ENCODE results near the gene MTCL1.

Gene MTCL1

DNA sequence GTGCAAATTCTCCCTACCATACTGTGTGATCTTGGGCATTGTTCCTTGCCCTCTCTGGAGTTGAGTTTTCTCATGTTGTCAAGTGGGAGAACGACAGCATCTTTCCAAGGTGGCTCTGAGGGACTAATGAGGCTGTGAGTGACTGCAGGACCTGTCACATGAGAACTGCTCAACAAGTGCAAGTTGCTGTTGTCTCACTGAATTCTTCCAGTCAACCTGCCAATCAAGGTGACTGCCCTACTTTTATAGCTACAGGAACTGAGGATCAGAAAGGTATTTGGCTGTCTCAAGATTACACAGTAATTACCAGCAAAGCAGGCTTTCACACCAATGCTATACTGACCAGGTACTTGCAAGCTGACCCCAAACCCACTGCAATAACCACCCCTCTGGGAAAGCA lies 137.6 kb downstream of the MTCL1 start:
- no peak for TF ChIP-seq EP300 (IDR thresholded peaks at IDR 0.05; ENCODE audit: borderline replicate concordance)
- no peak for TF ChIP-seq TCF12 (IDR thresholded peaks at IDR 0.05; ENCODE audit: low read depth)
- no peak for TF ChIP-seq EGR1 (IDR thresholded peaks at IDR 0.05)
- TF ChIP-seq TEAD4 (IDR thresholded peaks at IDR 0.05): no peak
- TF ChIP-seq USF1 (IDR thresholded peaks at IDR 0.05): no peak
- TF ChIP-seq MAX (IDR thresholded peaks at IDR 0.05): no peak
- TF ChIP-seq FOXM1 (IDR thresholded peaks at IDR 0.05; ENCODE audit: borderline replicate concordance, low read depth): no peak
- no peak for TF ChIP-seq CREB1 (IDR thresholded peaks at IDR 0.05; ENCODE audit: low read depth)
- TF ChIP-seq ZBTB7A (IDR thresholded peaks at IDR 0.05; ENCODE audit: low read depth): no peak
- no peak for TF ChIP-seq RAD21 (IDR thresholded peaks at IDR 0.05; ENCODE audit: low read depth)

GRCh38 chr18:8844721-8845148 lies 139.4 kb downstream of the MTCL1 start:
- TF ChIP-seq RAD21 (IDR thresholded peaks at IDR 0.05; ENCODE audit: low read depth): no peak
- no peak for TF ChIP-seq CEBPB (IDR thresholded peaks at IDR 0.05)
- no peak for TF ChIP-seq TEAD4 (IDR thresholded peaks at IDR 0.05)
- no peak for TF ChIP-seq TAF1 (IDR thresholded peaks at IDR 0.05; ENCODE audit: low read depth)
- TF ChIP-seq MAX (IDR thresholded peaks at IDR 0.05): no peak

- no peak for TF ChIP-seq RAD21 (IDR thresholded peaks at IDR 0.05; ENCODE audit: low read depth)
- TF ChIP-seq MAX (IDR thresholded peaks at IDR 0.05): no peak
- no peak for TF ChIP-seq TCF12 (IDR thresholded peaks at IDR 0.05; ENCODE audit: low read depth)
- no peak for TF ChIP-seq NFIC (IDR thresholded peaks at IDR 0.05)
- TF ChIP-seq YY1 (IDR thresholded peaks at IDR 0.05; ENCODE audit: low read depth): no peak
- no peak for TF ChIP-seq CREB1 (IDR thresholded peaks at IDR 0.05; ENCODE audit: low read depth)
- no peak for TF ChIP-seq CEBPB (IDR thresholded peaks at IDR 0.05)
- no peak for TF ChIP-seq TEAD4 (IDR thresholded peaks at IDR 0.05)
- TF ChIP-seq USF1 (IDR thresholded peaks at IDR 0.05): no peak
- TF ChIP-seq REST (IDR thresholded peaks at IDR 0.05; ENCODE audit: low read depth): no peak
- no peak for TF ChIP-seq EGR1 (IDR thresholded peaks at IDR 0.05)
- TF ChIP-seq ZBTB7A (IDR thresholded peaks at IDR 0.05; ENCODE audit: low read depth): no peak
- no peak for TF ChIP-seq TAF1 (IDR thresholded peaks at IDR 0.05; ENCODE audit: low read depth)
- no peak for TF ChIP-seq EP300 (IDR thresholded peaks at IDR 0.05; ENCODE audit: borderline replicate concordance)
- TF ChIP-seq FOXM1 (IDR thresholded peaks at IDR 0.05; ENCODE audit: borderline replicate concordance, low read depth): no peak
Measured at GRCh38 chr18:8845506-8845905, 140.2 kb downstream of the MTCL1 start.

- TF ChIP-seq ZBTB7A (IDR thresholded peaks at IDR 0.05; ENCODE audit: low read depth) (no peak), TEAD4 (IDR thresholded peaks at IDR 0.05) (no peak), RAD21 (IDR thresholded peaks at IDR 0.05; ENCODE audit: low read depth) (no peak), FOXM1 (IDR thresholded peaks at IDR 0.05; ENCODE audit: borderline replicate concordance, low read depth) (no peak), YY1 (IDR thresholded peaks at IDR 0.05; ENCODE audit: low read depth) (no peak), MAX (IDR thresholded peaks at IDR 0.05) (no peak), CREB1 (IDR thresholded peaks at IDR 0.05; ENCODE audit: low read depth) (no peak), EP300 (IDR thresholded peaks at IDR 0.05; ENCODE audit: borderline replicate concordance) (no peak), CEBPB (IDR thresholded peaks at IDR 0.05) (no peak), TCF12 (IDR thresholded peaks at IDR 0.05; ENCODE audit: low read depth) (no peak), TAF1 (IDR thresholded peaks at IDR 0.05; ENCODE audit: low read depth) (no peak), NFIC (IDR thresholded peaks at IDR 0.05) (no peak), REST (IDR thresholded peaks at IDR 0.05; ENCODE audit: low read depth) (no peak), USF1 (IDR thresholded peaks at IDR 0.05) (no peak), EGR1 (IDR thresholded peaks at IDR 0.05) (no peak)
Measured at GRCh38 chr18:8847066-8847755, 141.9 kb downstream of the MTCL1 start.

- TF ChIP-seq CREB1 (IDR thresholded peaks at IDR 0.05; ENCODE audit: low read depth) (no peak), EP300 (IDR thresholded peaks at IDR 0.05; ENCODE audit: borderline replicate concordance) (no peak), REST (IDR thresholded peaks at IDR 0.05; ENCODE audit: low read depth) (no peak), TAF1 (IDR thresholded peaks at IDR 0.05; ENCODE audit: low read depth) (no peak), ZBTB7A (IDR thresholded peaks at IDR 0.05; ENCODE audit: low read depth) (no peak), YY1 (IDR thresholded peaks at IDR 0.05; ENCODE audit: low read depth) (no peak), USF1 (IDR thresholded peaks at IDR 0.05) (no peak), MAX (IDR thresholded peaks at IDR 0.05) (no peak), NFIC (IDR thresholded peaks at IDR 0.05) (no peak)
Measured at GRCh38 chr18:8847900-8848299, 142.5 kb downstream of the MTCL1 start.

All from Ishikawa (cell line).